Type B pancreatic cell (in vitro differentiated cells): ENCODE measurements around the gene ATIC. TPM values are rescaled to one million over a fixed set of nuclear protein-coding genes. Genes with fewer than 3 reads are reported as not detected.

ENCODE experiments used
- DNase-seq: peaks from one replicate; pipeline ENCODE4 v3.0.0; 2021; ENCODE audit warnings: mixed read lengths; ENCODE audit not compliant: unreplicated experiment; ENCODE audit errors: extremely low spot score
- H3K27ac Mint-ChIP-seq: 2 replicates; pipeline ENCODE4 v1.8.0; 2021; ENCODE audit warnings: mild to moderate bottlenecking, mixed read lengths
- H3K27me3 Mint-ChIP-seq: 2 replicates; pipeline ENCODE4 v1.8.0; 2021; ENCODE audit warnings: mixed read lengths
- H3K36me3 Mint-ChIP-seq: 2 replicates; pipeline ENCODE4 v1.8.0; 2021; ENCODE audit warnings: mixed read lengths
- H3K4me1 Mint-ChIP-seq: one replicate; pipeline ENCODE4 v1.8.0; 2021; ENCODE audit warnings: mixed read lengths; ENCODE audit not compliant: unreplicated experiment
- H3K4me3 Mint-ChIP-seq: 2 replicates; pipeline ENCODE4 v1.8.0; 2021; ENCODE audit warnings: mild to moderate bottlenecking, mixed read lengths
- H3K9me3 Mint-ChIP-seq: 2 replicates; pipeline ENCODE4 v1.8.0; 2021; ENCODE audit warnings: mixed read lengths
- total RNA-seq: library from RNA; stranded (reverse); gene quantifications from 2 replicates; pipeline ENCODE4 v1.2.1, GENCODE V29; 2021; ENCODE audit warnings: low replicate concordance
- TF ChIP-seq, protein P1 (sequence below): fragments of 200-600 bp; sonication (generic); conservative IDR thresholded peaks from 2 replicates; pipeline ENCODE4 v1.5.0; 2021; ENCODE audit warnings: antibody characterized with exemption, mild to moderate bottlenecking

The ATIC gene
- total RNA-seq, 1 donor from 2014 or later = 152 TPM

DNA sequence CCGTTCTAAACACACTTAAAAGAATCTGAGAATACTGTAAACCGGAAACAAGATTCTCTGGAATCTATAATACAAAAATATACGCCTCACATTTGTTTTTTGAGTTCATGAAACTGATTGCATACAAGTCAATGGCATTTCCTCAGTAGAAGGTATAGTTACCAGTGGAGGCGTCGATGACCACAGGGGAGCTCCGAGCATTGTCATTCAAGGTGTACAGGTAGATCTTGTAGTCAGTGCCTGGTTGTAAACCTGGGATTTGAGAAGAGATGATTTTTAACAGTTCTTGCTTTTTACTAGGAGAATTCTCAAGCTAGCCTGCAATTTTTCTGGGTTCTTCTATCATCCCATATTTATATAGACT is 63.6 kb downstream of the ATIC start:
- no peak for DNase-seq
- Mint-ChIP-seq H3K27ac (no peak overlapping the region), H3K36me3 (peaks cover 50% of the 10 kb centered on the region), H3K4me1 (no peaks in the 10 kb centered on the region), H3K9me3 (no peaks in the 10 kb centered on the region), H3K27me3 (no peaks in the 10 kb centered on the region), H3K4me3 (no peak overlapping the region)
- TF ChIP-seq, protein P1, sequence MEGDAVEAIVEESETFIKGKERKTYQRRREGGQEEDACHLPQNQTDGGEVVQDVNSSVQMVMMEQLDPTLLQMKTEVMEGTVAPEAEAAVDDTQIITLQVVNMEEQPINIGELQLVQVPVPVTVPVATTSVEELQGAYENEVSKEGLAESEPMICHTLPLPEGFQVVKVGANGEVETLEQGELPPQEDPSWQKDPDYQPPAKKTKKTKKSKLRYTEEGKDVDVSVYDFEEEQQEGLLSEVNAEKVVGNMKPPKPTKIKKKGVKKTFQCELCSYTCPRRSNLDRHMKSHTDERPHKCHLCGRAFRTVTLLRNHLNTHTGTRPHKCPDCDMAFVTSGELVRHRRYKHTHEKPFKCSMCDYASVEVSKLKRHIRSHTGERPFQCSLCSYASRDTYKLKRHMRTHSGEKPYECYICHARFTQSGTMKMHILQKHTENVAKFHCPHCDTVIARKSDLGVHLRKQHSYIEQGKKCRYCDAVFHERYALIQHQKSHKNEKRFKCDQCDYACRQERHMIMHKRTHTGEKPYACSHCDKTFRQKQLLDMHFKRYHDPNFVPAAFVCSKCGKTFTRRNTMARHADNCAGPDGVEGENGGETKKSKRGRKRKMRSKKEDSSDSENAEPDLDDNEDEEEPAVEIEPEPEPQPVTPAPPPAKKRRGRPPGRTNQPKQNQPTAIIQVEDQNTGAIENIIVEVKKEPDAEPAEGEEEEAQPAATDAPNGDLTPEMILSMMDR = no peak

DNA sequence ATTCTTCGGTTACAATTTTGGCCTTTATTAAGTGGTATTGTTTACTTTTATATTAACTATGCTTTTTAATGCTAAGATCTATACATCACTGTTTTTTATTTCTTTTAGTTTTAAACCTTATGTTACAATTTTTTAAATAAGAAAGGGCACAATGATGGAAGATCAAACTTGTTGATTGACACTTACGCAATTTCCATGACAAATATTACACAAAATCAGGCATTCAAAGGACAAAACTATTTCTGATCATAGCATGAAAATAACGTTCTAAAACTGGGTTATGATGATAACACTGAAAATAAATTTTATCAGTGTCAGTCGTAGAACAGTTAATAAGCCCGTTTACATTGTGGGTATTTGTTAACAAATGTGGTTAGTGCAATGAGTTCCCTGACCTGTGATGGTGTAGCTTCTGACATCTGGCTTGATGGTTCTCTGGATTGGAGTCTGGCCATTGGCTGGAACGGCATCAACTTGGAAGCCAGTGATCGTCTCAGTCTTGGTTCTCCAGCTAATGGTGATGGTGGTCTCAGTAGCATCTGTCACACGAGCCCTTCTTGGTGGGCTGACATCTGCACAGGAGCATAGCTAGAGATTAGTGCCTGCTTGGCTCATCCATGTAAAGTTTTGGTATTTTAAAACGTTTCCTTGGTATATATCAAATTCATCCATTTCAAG is 64.4 kb downstream of the ATIC start:
- Mint-ChIP-seq H3K36me3 (peaks cover 51% of the 10 kb centered on the region), H3K9me3 (no peaks in the 10 kb centered on the region), H3K4me3 (no peak overlapping the region), H3K27ac (no peak overlapping the region), H3K27me3 (no peaks in the 10 kb centered on the region), H3K4me1 (no peaks in the 10 kb centered on the region)
- TF ChIP-seq, protein P1 = no peak
- DNase-seq = no peak

DNA sequence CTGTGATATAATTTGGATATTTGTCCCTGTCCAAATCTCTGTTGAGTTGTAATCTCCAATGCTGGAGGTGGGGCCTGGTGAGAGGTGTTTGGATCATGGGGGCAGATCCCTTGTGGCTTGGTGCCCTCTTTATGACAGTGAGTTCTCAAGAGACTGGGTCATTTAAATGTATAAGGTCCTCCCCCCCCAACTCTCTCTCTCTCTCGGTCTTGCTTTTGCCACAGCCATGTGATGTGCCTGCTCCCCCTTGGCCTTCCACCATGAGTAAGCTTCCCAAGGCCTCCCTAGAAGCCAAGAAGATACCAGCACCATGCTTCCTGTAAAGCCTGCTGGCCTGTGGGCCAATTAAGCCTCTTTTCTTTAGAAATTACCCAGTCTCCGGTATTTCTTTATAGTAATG is 65.4 kb downstream of the ATIC start:
- TF ChIP-seq, protein P1 = no peak
- Mint-ChIP-seq H3K36me3 (peaks cover 53% of the 10 kb centered on the region), H3K4me3 (no peak overlapping the region), H3K4me1 (no peaks in the 10 kb centered on the region), H3K27ac (no peak overlapping the region), H3K9me3 (no peaks in the 10 kb centered on the region), H3K27me3 (no peaks in the 10 kb centered on the region)
- DNase-seq = no peak

DNA sequence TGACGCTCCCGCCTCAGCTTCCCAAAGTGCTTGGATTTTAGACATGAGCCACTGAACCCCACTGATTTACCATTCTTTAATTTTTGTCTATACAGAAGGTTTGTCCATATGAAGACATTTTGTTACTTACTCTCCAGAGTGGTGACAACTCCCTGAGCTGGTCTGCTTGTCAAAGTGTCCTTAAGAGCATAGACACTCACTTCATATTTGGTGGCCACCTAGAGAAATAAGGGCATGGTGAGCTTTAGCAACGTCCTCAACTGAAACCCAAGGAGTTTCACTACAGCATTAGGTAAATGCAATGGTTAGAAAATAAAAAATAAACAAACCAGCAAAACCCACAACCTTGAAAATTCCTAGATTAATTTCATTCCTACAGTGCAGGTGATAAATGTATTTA is 66.2 kb downstream of the ATIC start:
- DNase-seq = no peak
- H3K9me3 Mint-ChIP-seq = no peaks in the 10 kb centered on the region
- H3K36me3 Mint-ChIP-seq = peaks cover 56% of the 10 kb centered on the region
- no peaks in the 10 kb centered on the region for H3K4me1 Mint-ChIP-seq
- TF ChIP-seq, protein P1 = no peak
- H3K27me3 Mint-ChIP-seq = no peaks in the 10 kb centered on the region
- H3K27ac Mint-ChIP-seq = no peak overlapping the region
- no peak overlapping the region for H3K4me3 Mint-ChIP-seq

DNA sequence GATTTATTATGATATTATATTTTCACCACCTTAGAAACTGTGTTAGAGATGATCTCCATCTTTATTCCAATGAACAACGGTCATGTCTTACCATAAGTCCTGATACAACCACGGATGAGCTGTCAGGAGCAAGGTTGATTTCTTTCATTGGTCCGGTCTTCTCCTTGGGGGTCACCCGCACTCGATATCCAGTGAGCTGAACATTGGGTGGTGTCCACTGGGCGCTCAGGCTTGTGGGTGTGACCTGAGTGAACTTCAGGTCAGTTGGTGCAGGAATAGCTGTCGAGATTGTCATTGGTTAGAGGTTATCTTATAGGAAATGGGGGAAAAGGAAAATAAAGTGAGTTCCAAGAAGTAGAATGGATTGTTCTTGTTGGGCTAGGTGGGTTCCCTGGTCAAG is 67.2 kb downstream of the ATIC start:
- peaks cover 49% of the 10 kb centered on the region for H3K36me3 Mint-ChIP-seq
- H3K9me3 Mint-ChIP-seq = no peaks in the 10 kb centered on the region
- no peak for DNase-seq
- no peaks in the 10 kb centered on the region for H3K4me1 Mint-ChIP-seq
- no peaks in the 10 kb centered on the region for H3K27me3 Mint-ChIP-seq
- TF ChIP-seq, protein P1 = no peak
- no peak overlapping the region for H3K4me3 Mint-ChIP-seq
- H3K27ac Mint-ChIP-seq = no peak overlapping the region

DNA sequence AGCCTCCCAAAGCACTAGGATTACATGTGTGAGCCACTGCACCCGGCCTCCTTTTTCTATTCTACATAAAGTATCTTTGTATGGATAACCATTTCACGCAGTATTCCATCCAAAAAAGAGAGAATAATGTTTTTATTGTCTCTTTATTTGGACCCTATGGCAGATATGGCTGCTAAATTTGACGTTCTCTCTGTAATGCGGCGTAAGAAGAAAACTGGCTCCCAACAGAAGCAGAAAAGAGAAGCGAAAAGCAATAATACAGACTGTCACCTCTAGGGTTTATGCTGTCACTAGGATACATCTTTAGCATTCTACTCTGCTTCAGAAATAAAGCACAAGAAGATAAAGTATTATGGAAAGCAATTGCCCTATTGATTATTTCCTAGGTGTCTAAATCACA is 68.1 kb downstream of the ATIC start:
- TF ChIP-seq, protein P1 = no peak
- H3K27ac Mint-ChIP-seq = no peak overlapping the region
- no peak for DNase-seq
- no peaks in the 10 kb centered on the region for H3K9me3 Mint-ChIP-seq
- no peaks in the 10 kb centered on the region for H3K4me1 Mint-ChIP-seq
- no peaks in the 10 kb centered on the region for H3K27me3 Mint-ChIP-seq
- H3K36me3 Mint-ChIP-seq = peaks cover 40% of the 10 kb centered on the region
- H3K4me3 Mint-ChIP-seq = no peak overlapping the region
